Embryonic facial prominence (tissue), 1 donor: ENCODE results near the gene ARL5C.

Experiments used
- DNase-seq: peaks from one replicate; pipeline ENCODE4 v3.0.0-alpha.2; 2016; ENCODE audit errors: extremely low spot score

Gene ARL5C

GRCh38 chr17:39165841-39166349, at the start of gene ARL5C:
Gene ARL5C, minus strand, starts transcription at chr17:39166161. Its CDS starts 401 bp downstream, at chr17:39165760.
- no peak for DNase-seq

GRCh38 chr17:39213852-39214251, 47.9 kb upstream of the ARL5C start:
- DNase-seq, result no peak

GRCh38 chr17:39212841-39213480, 47.0 kb upstream of the ARL5C start:
- no peak for DNase-seq

- no peak for DNase-seq
Measured at GRCh38 chr17:39212195-39212810, 46.3 kb upstream of the ARL5C start.

- DNase-seq, result no peak
Measured at GRCh38 chr17:39210093-39210434, 44.1 kb upstream of the ARL5C start.

GRCh38 chr17:39209317-39210092, 43.5 kb upstream of the ARL5C start:
- no peak for DNase-seq

GRCh38 chr17:39208893-39209292, 42.9 kb upstream of the ARL5C start:
- no peak for DNase-seq

GRCh38 chr17:39208136-39208535, 42.2 kb upstream of the ARL5C start:
- DNase-seq, result no peak

GRCh38 chr17:39205112-39205526, 39.2 kb upstream of the ARL5C start:
- DNase-seq, result no peak

- DNase-seq, result no peak
Measured at GRCh38 chr17:39204245-39204644, 38.3 kb upstream of the ARL5C start.

- DNase-seq, result no peak
Measured at GRCh38 chr17:39200957-39201510, 35.1 kb upstream of the ARL5C start.

GRCh38 chr17:39200070-39200879, 34.3 kb upstream of the ARL5C start, which contains the start of gene RPL19:
Gene RPL19, plus strand, starts transcription at chr17:39200283. Its CDS starts 62 bp downstream, at chr17:39200345.
- DNase-seq, result no peak

- peak; percentile 95 for DNase-seq
Measured at GRCh38 chr17:39199820-39200069, 33.8 kb upstream of the ARL5C start.

- no peak for DNase-seq
Measured at GRCh38 chr17:39198186-39198566, 32.2 kb upstream of the ARL5C start.

- DNase-seq, result peak; percentile 62
Measured at GRCh38 chr17:39197380-39198185, 31.6 kb upstream of the ARL5C start, which contains the start of gene CACNB1. Gene CACNB1, minus strand, starts transcription at chr17:39197669. Its CDS starts 174 bp downstream, at chr17:39197495.

- no peak for DNase-seq
Measured at GRCh38 chr17:39196808-39197291, 30.9 kb upstream of the ARL5C start.

- DNase-seq, result no peak
Measured at GRCh38 chr17:39196241-39196807, 30.4 kb upstream of the ARL5C start.

GRCh38 chr17:39195568-39196160, 29.7 kb upstream of the ARL5C start:
- no peak for DNase-seq

- no peak for DNase-seq
Measured at GRCh38 chr17:39194985-39195524, 29.1 kb upstream of the ARL5C start.
